ENCODE results near the gene ASIP. TPM values are rescaled to one million over a fixed set of nuclear protein-coding genes. Genes with fewer than 3 reads are reported as not detected.

The ASIP gene
- total and polyA plus RNA-seq, 2 of the 13 experiments (the other 11 are each of a cell fraction or from before 2014, with no cell fraction given): not detected

GRCh38 chr20:34311118-34312023 is 70.1 kb downstream of the ASIP start (continued):
- no peak for TF ChIP-seq SMARCE1 (IDR thresholded peaks at IDR 0.05; ENCODE audit: borderline replicate concordance)
- TF ChIP-seq ZSCAN12 (CRISPR knock-in tag; IDR thresholded peaks at IDR 0.05): 0 out of 2 replicates have a peak, but pooled peaks have one; percentile 20
- no peak for TF ChIP-seq REXO4 (CRISPR knock-in tag; IDR thresholded peaks at IDR 0.05; ENCODE audit: borderline replicate concordance)
- no peak for TF ChIP-seq CREBL2 (CRISPR knock-in tag; IDR thresholded peaks at IDR 0.05; ENCODE audit: borderline replicate concordance)
- TF ChIP-seq MED8 (CRISPR knock-in tag; IDR thresholded peaks at IDR 0.05; ENCODE audit: insufficient replicate concordance): peak; percentile 60
- peak; percentile 47; the same call in 1 of the 2 replicates for TF ChIP-seq TIGD3 (CRISPR knock-in tag; IDR thresholded peaks at IDR 0.05; ENCODE audit: borderline replicate concordance)
- no peak for TF ChIP-seq ZNF180 (CRISPR knock-in tag; IDR thresholded peaks at IDR 0.05; ENCODE audit: borderline replicate concordance, low read depth)
- no peak for TF ChIP-seq HOXA7 (CRISPR knock-in tag; IDR thresholded peaks at IDR 0.05)
- peak; percentile 88; the same call in 1 of the 2 replicates for TF ChIP-seq ZSCAN9 (CRISPR knock-in tag; IDR thresholded peaks at IDR 0.05; ENCODE audit: borderline replicate concordance)
- no peak for TF ChIP-seq ZNF720 (CRISPR knock-in tag; IDR thresholded peaks at IDR 0.05)
- peak; percentile 99 for TF ChIP-seq HNF4A (CRISPR knock-in tag; IDR thresholded peaks at IDR 0.05)
- TF ChIP-seq RFXANK (CRISPR knock-in tag; IDR thresholded peaks at IDR 0.05): 0 out of 2 replicates have a peak, but pooled peaks have one; percentile 20
- peak; percentile 83 for TF ChIP-seq CSRNP1 (CRISPR knock-in tag; IDR thresholded peaks at IDR 0.05)
- peak; percentile 71; the same call in 1 of the 2 replicates for TF ChIP-seq MYC (CRISPR knock-in tag; IDR thresholded peaks at IDR 0.05; ENCODE audit: borderline replicate concordance)
- TF ChIP-seq ZFP1 (CRISPR knock-in tag; IDR thresholded peaks at IDR 0.05): peak; percentile 91; the same call in 1 of the 2 replicates
- no peak for TF ChIP-seq SRSF4 (IDR thresholded peaks at IDR 0.05; ENCODE audit: low read depth, low read length, poor library complexity, severe bottlenecking)
- peak; percentile 78; the same call in 1 of the 2 replicates for TF ChIP-seq FOXJ3 (CRISPR knock-in tag; IDR thresholded peaks at IDR 0.05; ENCODE audit: borderline replicate concordance)
- no peak for TF ChIP-seq ZNF841 (CRISPR knock-in tag; IDR thresholded peaks at IDR 0.05; ENCODE audit: borderline replicate concordance)
- TF ChIP-seq TFAP4 (IDR thresholded peaks at IDR 0.05; ENCODE audit: borderline replicate concordance, low read depth): peak; percentile 58; the same call in 1 of the 2 replicates
- no peak for TF ChIP-seq ZNF251 (CRISPR knock-in tag; IDR thresholded peaks at IDR 0.05)
- TF ChIP-seq ZNF800 (CRISPR knock-in tag; IDR thresholded peaks at IDR 0.05): peak; percentile 52; the same call in 1 of the 2 replicates
- TF ChIP-seq FOSL2 (CRISPR knock-in tag; IDR thresholded peaks at IDR 0.05): peak; percentile 75

Measured in HepG2 (cell line).